NCI-H748 treated with DMSO at 0.1 percent for 48 hours (cell line): Measurements from ENCODE around the gene ABCA12.

Experiments used
- DNase-seq: peaks from one replicate; lab custom pipeline; 2025; lab: John Stamatoyannopoulos, UW

Gene ABCA12

GRCh38 chr2:215119847-215120246 is 18.6 kb downstream of the ABCA12 start:
- no peak for DNase-seq

DNA sequence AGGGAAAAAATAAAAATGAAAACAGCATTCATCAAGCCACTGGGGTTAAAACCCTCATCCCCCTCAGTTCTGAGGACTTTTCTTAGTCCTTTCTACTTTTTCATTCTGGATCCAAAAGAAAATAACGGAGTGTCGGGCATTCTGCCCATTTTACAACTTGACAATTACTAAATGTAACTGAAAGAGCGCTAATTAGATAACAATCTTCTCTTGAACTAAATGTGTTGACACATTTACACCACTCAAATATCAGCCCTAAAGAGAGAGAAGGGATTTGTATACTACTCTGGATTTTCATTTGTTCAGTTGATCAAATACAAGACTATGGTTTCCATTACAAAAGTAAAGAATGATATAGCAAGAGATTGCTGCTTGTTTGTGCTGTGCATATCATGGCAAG is 27.5 kb downstream of the ABCA12 start:
- peak; percentile 27 for DNase-seq

- DNase-seq, result no peak
Measured at GRCh38 chr2:215107216-215108056, 31.0 kb downstream of the ABCA12 start.

- no peak for DNase-seq
Measured at GRCh38 chr2:215105607-215106354, 32.6 kb downstream of the ABCA12 start.

DNA sequence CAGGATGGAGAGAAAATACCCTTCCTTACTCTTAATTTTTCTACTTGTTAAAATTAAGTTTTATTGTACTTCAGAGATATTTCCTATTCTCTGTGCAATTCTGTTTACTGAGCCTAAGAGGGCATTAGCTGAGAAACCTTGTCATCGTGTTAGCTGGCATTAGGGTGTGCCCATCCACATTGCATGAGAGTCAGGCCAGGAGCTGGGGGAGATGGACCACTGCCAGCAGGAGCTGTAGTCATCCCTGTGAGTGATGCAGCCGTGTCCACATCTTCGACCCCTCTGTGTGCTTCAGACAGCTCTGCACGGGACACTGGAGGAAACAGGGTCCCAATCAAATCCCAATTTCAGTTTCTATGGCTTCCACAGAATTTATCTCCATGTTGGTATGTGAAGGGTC is 34.2 kb downstream of the ABCA12 start:
- DNase-seq, result no peak

GRCh38 chr2:215098875-215099274 is 39.6 kb downstream of the ABCA12 start:
- DNase-seq, result no peak

DNA sequence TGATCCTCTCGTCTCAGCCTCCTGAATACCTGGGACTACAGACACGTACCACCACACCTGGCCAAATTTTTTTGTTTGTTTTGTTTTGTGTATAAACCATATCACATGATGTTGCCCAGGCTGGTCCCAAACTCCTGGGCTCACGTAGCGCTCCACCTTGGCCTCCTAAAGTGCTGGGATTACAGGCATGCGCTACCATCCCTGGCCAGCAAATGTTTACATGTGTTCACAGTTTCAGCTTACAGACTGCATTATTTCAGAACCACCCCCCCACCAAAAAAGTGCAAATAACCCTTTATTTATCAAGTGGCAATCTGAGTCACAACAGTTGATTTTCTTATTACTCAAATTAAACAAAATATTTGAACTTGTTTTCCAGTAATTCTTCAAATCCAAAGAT is 54.3 kb downstream of the ABCA12 start:
- DNase-seq, result no peak

GRCh38 chr2:215083146-215083545 is 55.3 kb downstream of the ABCA12 start:
- no peak for DNase-seq

DNA sequence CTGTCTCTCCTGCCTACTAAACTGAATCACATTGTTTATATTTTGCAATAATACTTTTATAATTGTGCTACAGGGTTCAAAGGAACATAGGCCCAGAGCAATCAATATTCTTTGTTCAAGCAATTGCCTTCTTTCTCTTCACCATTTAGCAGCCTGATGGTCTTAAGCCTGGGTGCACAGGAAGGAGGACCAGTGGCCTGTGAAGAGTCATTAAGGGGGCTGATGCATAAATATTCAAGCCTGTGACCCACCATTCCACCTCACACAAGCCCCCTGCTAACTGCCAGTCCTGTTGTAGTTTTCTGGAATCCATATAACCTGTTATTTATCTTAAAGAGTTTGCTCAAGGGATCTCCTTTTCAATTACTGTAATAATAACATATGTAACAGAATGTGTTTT is 56.0 kb downstream of the ABCA12 start:
- no peak for DNase-seq

- no peak for DNase-seq
Measured at GRCh38 chr2:215080545-215080944, 57.9 kb downstream of the ABCA12 start.

GRCh38 chr2:215071676-215072075 is 66.8 kb downstream of the ABCA12 start:
- peak; percentile 9 for DNase-seq

- DNase-seq, result no peak
Measured at GRCh38 chr2:215068399-215068798, 70.0 kb downstream of the ABCA12 start.

DNA sequence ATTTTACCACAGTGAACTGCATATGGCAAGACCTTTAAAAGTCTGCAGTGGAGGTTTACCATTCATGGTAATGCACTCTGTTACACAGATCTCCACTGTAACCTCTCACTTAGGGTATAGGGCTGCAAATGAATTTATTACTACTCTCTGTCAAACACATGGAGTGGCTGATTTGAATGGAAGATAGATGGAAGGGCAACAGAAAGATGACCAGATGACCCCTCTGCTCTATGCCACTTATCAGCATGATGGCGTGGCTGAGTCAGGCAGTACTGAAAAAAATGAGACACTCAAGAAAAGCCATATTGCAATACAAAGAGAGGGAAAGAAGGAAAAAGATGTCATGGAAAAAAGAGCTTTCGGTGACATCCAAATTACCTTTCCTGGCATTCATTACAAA is 72.3 kb downstream of the ABCA12 start:
- no peak for DNase-seq

DNA sequence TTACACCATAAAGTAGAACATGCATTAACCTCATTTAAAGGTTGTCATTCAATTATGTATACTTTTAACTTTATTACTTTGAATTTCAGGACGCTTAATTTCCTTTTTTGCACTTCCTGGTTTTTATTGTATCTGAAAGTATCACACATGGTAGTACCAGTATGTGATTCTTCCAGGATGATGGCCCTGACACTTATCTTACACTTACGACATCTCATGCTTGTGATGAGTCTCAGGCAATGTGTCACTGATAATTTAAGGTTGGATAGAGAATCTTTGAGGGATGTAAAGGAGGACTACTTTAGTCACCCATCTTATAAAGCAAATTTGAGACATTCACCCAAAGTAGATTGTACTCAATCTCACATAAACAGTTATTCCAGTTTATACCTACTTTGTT is 74.9 kb downstream of the ABCA12 start:
- DNase-seq, result no peak

DNA sequence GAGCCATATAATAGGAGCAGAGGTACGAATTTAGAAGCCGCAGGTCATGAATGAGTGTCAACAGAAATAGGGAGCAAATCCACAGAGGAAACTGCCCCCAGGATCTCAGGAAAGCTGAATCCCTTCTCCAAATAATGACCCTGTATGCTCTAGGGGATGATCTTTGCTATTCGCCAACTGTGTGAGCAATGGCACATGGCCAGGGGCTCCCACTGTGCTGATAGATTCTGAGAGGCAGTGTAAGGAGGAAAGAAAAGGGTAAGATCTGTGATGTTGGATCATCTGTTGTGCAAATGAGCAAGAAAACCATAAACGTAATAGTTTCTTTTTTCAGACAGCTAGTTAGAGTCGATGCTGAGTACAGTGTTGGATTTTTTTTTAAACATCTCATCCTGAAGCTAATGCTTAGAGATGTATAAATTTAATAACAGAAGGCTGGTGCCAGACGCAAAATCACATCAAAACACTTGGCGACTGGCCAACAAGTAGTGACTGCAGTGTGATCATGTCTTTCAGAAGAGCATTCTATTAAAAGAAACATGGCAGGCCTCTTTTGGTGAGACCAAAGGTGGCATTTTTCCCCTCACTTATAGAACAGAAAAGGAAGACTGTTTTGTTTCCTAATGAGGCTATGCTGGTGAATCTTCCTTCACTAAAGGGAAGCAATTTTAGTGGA is 77.4 kb downstream of the ABCA12 start:
- DNase-seq, result peak; percentile 81

DNA sequence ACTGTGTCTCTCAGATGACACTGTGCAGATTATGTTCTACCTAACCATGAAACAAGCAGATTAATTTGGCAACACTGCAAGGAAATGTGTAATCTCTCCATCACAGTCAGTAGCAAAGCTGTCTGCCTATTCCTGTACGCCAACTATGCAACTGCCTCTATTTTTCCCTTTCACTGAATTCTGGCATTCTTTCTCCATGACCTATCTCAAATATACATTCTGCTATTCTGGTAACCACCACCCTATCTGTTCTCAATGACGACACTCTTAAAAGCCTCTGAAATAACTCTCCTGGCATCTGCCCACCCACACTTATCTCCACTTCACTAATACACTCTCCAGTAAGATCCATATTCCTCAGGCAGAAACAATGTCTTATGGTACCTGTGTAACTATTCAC is 78.7 kb downstream of the ABCA12 start:
- DNase-seq, result no peak

DNA sequence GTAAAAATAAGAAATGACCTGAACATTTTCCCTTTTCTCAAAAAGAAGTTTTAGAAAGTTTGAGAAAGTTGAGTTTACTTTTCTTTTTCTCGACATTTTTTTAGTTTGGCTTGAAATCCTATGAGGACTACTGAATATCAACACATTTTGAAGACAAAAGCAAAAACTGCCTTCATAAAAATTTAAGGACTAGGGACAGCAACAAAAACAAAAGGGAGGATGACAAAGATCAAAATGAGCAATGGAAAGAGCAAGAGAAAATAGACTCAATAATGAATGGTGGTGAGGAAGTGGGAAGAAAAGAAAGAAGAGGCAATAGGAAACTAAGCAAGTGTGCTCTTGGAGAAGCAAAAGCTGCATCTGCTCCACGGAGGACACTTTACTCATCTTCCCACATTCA is 82.5 kb downstream of the ABCA12 start:
- DNase-seq, result no peak

GRCh38 chr2:215052810-215053209 is 85.6 kb downstream of the ABCA12 start:
- no peak for DNase-seq

DNA sequence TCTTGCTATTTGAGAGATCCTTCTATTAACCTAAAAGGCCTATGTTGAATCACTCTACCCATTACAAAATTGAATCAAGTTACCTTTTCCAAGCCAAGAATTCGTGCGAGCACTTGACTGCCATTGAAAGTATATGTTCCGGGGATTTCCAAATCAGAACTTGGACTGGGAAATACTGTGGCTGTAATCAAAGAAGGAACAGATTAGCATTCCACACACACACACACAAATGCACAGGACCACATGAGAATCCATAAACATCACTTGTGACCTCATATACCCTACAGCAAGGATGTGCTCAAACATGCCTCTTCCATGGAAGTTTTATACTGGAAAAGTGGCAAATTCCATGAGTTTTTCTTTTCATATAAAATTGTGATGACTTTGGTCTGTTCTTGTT is 86.0 kb downstream of the ABCA12 start:
- no peak for DNase-seq

DNA sequence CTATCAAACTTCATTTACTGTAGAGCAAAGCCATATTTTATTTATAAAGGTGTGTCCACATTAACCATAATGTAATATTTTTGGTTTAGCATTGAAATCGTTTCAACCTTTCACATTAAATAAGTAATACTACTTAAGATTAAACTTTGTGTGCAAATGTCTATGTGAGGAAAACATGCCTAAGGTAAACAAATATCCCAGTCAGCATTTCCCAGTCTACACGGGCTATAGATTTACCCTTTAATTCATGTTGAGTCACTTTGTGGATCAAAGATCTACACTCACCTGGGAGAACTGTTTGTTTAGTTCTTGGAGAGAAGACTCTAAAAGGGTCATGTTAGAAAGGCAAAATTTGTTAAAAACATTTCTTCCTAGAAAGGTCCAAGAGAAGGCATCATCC is 89.1 kb downstream of the ABCA12 start:
- DNase-seq, result no peak

- DNase-seq, result no peak
Measured at GRCh38 chr2:215038421-215038820, 100.0 kb downstream of the ABCA12 start.

- DNase-seq, result no peak
Measured at GRCh38 chr2:215036314-215036713, 102.1 kb downstream of the ABCA12 start.

- no peak for DNase-seq
Measured at GRCh38 chr2:215034154-215034553, 104.3 kb downstream of the ABCA12 start.
